Measurements from ENCODE around the gene RAB11FIP4. TPM values are rescaled to one million over a fixed set of nuclear protein-coding genes. Genes with fewer than 3 reads are reported as not detected.

The RAB11FIP4 gene
- total and polyA plus RNA-seq, 2 of the 8 experiments (the other 6 are each of a cell fraction or from before 2014, with no cell fraction given): 21.7 to 53.2 TPM

DNA sequence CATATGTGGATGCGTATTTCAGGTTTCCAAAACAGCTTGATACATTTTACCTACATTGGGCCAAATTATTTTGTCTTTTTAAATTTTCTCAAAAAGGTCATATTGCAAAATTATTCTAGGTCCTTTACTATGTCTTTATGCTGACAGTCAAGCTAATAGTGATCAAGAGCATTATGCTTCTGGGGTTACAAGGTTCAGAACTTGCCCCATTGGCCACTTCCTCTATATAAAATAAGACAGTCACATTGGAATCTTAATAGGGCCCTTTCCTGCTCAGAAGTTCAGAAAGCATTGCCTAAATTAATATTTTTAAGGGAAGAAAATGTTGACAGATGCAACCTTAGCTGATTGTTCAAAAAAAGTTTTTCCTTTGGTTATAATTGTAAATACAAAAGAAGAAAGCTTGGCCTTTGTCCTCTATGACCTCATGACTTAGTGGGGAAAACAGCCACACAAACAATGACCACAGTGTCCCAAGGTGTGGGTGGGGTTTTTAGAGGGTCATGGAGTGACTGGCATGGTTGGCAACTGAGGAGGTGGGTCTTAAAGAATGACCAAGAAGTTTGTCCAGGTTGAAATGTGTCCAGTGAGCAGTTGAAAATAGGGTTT is 11.8 kb upstream of the RAB11FIP4 start:
- Histone ChIP-seq H3K36me3 (ENCODE audit: control insufficient read depth in 2 of 4, insufficient read depth in 4 of 4, low read length in 3 of 4) (no peaks in the 10 kb centered on the region), H3K79me2 (ENCODE audit: control insufficient read depth in 1 of 2, insufficient read depth in 2 of 2, low read length in 2 of 2) (no peaks in the 10 kb centered on the region), H3K23me2 (ENCODE audit: low read depth, low read length) (no peaks in the 10 kb centered on the region), H2AK5ac (ENCODE audit: low read depth, low read length) (no peak overlapping the region), H4K20me1 (replicated peaks in 1 of 2; ENCODE audit: control insufficient read depth in 1 of 2, insufficient read depth in 2 of 2, low read length in 2 of 2) (no peaks in the 10 kb centered on the region), H3K4me3 (ENCODE audit: extremely low read depth in 1 of 4, insufficient read depth in 2 of 4, low read depth in 3 of 4, low read length in 4 of 4) (no peak overlapping the region), H3K4me2 (ENCODE audit: insufficient read depth in 1 of 2, low read depth in 2 of 2, low read length in 2 of 2) (no peak overlapping the region), H4K8ac (ENCODE audit: extremely low read depth, insufficient read depth, low read length) (no peak overlapping the region), H3K9ac (replicated peaks in 1 of 4; ENCODE audit: extremely low read depth in 1 of 4, low read depth in 3 of 4, low read length in 3 of 4) (no peak overlapping the region), H2BK5ac (ENCODE audit: low read depth, low read length) (no peak overlapping the region), H3K56ac (replicated peaks; ENCODE audit: insufficient read length, low read depth, low read length) (no peak overlapping the region), H3K18ac (ENCODE audit: extremely low read depth, low read length) (no peak overlapping the region), H2AFZ (ENCODE audit: low read length) (no peak overlapping the region), H2BK15ac (ENCODE audit: low read length) (no peak overlapping the region), H3K27ac (ENCODE audit: low read depth, low read length) (no peak overlapping the region), H3K23ac (ENCODE audit: insufficient read length) (no peak overlapping the region), H3K79me1 (ENCODE audit: low read depth, low read length) (no peaks in the 10 kb centered on the region), H3K9me3 (ENCODE audit: insufficient read depth in 2 of 2, low read depth in 1 of 2, low read length in 1 of 2) (no peaks in the 10 kb centered on the region), H2BK20ac (ENCODE audit: low read length) (no peak overlapping the region), H3K14ac (ENCODE audit: insufficient read length) (no peak overlapping the region), H4K91ac (replicated peaks; ENCODE audit: insufficient read length, low read length) (no peak overlapping the region), H3K4me1 (replicated peaks in 1 of 4; ENCODE audit: control insufficient read depth in 3 of 4, insufficient read depth in 4 of 4, low read length in 3 of 4) (peaks cover 3 to 10% (median 6%) of the 10 kb centered on the region in 4 experiments), H4K5ac (ENCODE audit: insufficient read length, low read depth, low read length) (no peak overlapping the region), H2BK12ac (ENCODE audit: low read depth, low read length) (no peak overlapping the region), H2BK120ac (replicated peaks; ENCODE audit: low read depth, low read length) (no peak overlapping the region), H3K4ac (replicated peaks; ENCODE audit: insufficient read length, low read depth, low read length) (no peak overlapping the region), H3K27me3 (replicated peaks in 1 of 4; ENCODE audit: control insufficient read depth in 3 of 4, extremely low read depth in 1 of 4, insufficient read depth in 3 of 4, low read length in 3 of 4) (no peaks in the 10 kb centered on the region)
- FAIRE-seq: no peak
- no peak for DNase-seq (ENCODE audit: low read depth in 1 of 2, low spot score in 2 of 2)
- POLR2A ChIA-PET (ENCODE audit: partially characterized antibody): interaction anchor here (0.6 kb wide), 1 partner anchor 584 kb away, joined by 3 read pairs; no protein-coding TSS in a partner anchor
- TF ChIP-seq GTF2F1 (IDR thresholded peaks at IDR 0.05; ENCODE audit: borderline replicate concordance, low read depth, low read length) (no peak), BRCA1 (IDR thresholded peaks at IDR 0.05; ENCODE audit: low read depth, low read length) (no peak), KDM4A (IDR thresholded peaks at IDR 0.05; ENCODE audit: low read depth, low read length, severe bottlenecking) (no peak), SP4 (IDR thresholded peaks at IDR 0.05; ENCODE audit: low read length) (no peak), PHF8 (conservative IDR thresholded peaks at IDR 0.05; ENCODE audit: low read depth, low read length) (no peak), POLR2AphosphoS5 (IDR thresholded peaks at IDR 0.05; ENCODE audit: low read depth, low read length) (no peak)
- TF ChIP-seq, protein P1, sequence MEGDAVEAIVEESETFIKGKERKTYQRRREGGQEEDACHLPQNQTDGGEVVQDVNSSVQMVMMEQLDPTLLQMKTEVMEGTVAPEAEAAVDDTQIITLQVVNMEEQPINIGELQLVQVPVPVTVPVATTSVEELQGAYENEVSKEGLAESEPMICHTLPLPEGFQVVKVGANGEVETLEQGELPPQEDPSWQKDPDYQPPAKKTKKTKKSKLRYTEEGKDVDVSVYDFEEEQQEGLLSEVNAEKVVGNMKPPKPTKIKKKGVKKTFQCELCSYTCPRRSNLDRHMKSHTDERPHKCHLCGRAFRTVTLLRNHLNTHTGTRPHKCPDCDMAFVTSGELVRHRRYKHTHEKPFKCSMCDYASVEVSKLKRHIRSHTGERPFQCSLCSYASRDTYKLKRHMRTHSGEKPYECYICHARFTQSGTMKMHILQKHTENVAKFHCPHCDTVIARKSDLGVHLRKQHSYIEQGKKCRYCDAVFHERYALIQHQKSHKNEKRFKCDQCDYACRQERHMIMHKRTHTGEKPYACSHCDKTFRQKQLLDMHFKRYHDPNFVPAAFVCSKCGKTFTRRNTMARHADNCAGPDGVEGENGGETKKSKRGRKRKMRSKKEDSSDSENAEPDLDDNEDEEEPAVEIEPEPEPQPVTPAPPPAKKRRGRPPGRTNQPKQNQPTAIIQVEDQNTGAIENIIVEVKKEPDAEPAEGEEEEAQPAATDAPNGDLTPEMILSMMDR (IDR thresholded peaks at IDR 0.05; ENCODE audit: control extremely low read depth in 1 of 3, insufficient read depth in 1 of 3, low read depth in 1 of 3, low read length in 3 of 3): no peak
- CTCF ChIA-PET (ENCODE audit: partially characterized antibody): interaction anchor here (2.7 kb wide), 1 partner anchor 9 kb away, joined by 23 read pairs; no protein-coding TSS in a partner anchor
- 92% methylated on average over 1 of the region's 1 CpG; no CpG with 5 or more reads in 1 of the 2 experiments for WGBS, 2 experiments (ENCODE audit: extremely low coverage in 1 of 2, insufficient coverage in 1 of 2, insufficient read length in 1 of 2, insufficient replicate concordance in 2 of 2, low coverage in 1 of 2, low lambda C conversion rate in 2 of 2, missing lambda C conversion rate in 1 of 2)
